ENCODE measurements around the gene MCC. TPM values are rescaled to one million over a fixed set of nuclear protein-coding genes. Genes with fewer than 3 reads are reported as not detected.
"Not testable (repeated sequence)": the region's sequence is repeated elsewhere in the genome, so short reads cannot be mapped to it uniquely, and the experiment has no call there.

MCC gene
- total RNA-seq, 3 donors from 2014 or later: 1.2 to 2.9 (median 2.5) TPM

DNA sequence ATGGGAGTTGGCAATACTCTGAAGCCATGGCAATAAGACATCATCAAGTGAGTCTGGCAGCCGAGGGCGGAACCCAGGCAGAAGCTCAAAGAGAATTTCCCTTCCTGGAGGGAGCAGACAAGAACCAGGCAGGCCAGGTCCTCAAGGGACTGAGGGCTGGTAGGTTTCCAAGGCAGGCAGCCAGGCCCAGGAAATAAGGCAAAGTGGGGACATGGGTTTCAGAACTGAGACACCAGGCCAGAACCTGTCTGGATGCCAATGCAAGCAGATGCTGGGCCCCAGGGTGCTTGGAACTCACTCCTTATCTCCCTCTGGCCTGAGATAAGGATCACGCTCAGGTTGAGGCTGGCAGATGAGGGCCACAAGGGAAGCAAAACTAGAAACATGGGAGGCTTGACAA is 62.3 kb downstream of the MCC start:
- no peaks in the 10 kb centered on the region for H3K9me3 Mint-ChIP-seq

GRCh38 chr5:113421693-113422092 is 66.6 kb downstream of the MCC start:
- Mint-ChIP-seq H3K9me3 (no peaks in the 10 kb centered on the region), H3K27me3 (ENCODE audit: low read depth) (peaks cover 11% of the 10 kb centered on the region), H3K4me3 (no peak overlapping the region), H3K4me1 (ENCODE audit: low read depth) (no peaks in the 10 kb centered on the region), H3K36me3 (ENCODE audit: insufficient read depth) (no peaks in the 10 kb centered on the region)
- ATAC-seq: no peak
- no peak for DNase-seq

More for the DNA sequence above, 62.3 kb downstream of the MCC start:
- DNase-seq: no peak
- ATAC-seq: no peak
- H3K4me3 Mint-ChIP-seq: no peak overlapping the region
- H3K36me3 Mint-ChIP-seq (ENCODE audit: insufficient read depth): no peaks in the 10 kb centered on the region
- H3K4me1 Mint-ChIP-seq (ENCODE audit: low read depth): no peaks in the 10 kb centered on the region
- H3K27me3 Mint-ChIP-seq (ENCODE audit: low read depth): peaks cover 6% of the 10 kb centered on the region

GRCh38 chr5:113405530-113405929 is 82.7 kb downstream of the MCC start:
- no peaks in the 10 kb centered on the region for H3K27me3 Mint-ChIP-seq (ENCODE audit: low read depth)
- no peaks in the 10 kb centered on the region for H3K36me3 Mint-ChIP-seq (ENCODE audit: insufficient read depth)
- no peak for DNase-seq
- no peak overlapping the region for H3K4me3 Mint-ChIP-seq
- no peaks in the 10 kb centered on the region for H3K9me3 Mint-ChIP-seq
- no peaks in the 10 kb centered on the region for H3K4me1 Mint-ChIP-seq (ENCODE audit: low read depth)
- ATAC-seq: no peak

DNA sequence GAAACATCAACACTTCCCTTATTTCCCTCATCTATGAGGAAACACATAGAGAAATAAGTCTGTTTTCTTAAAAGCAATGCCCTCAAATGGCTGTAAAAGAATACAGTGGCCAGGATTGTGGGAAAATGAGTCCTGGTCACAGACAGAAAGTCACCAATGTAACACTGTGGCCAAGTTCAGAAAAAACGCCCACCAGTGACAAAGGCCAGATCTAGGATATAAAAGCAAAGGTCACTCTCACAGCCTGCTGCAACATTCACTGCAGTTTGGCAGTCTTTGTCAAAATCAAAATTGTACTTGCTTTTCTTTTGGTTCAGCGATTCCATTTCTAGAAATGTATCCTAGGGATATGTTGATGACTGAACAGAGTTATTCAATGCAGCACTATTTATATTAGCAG is 84.0 kb downstream of the MCC start:
- Mint-ChIP-seq H3K27me3 (ENCODE audit: low read depth) (no peaks in the 10 kb centered on the region), H3K36me3 (ENCODE audit: insufficient read depth) (no peaks in the 10 kb centered on the region), H3K4me3 (no peak overlapping the region), H3K9me3 (no peaks in the 10 kb centered on the region), H3K4me1 (ENCODE audit: low read depth) (no peaks in the 10 kb centered on the region)
- ATAC-seq (no peak), DNase-seq (no peak)

DNA sequence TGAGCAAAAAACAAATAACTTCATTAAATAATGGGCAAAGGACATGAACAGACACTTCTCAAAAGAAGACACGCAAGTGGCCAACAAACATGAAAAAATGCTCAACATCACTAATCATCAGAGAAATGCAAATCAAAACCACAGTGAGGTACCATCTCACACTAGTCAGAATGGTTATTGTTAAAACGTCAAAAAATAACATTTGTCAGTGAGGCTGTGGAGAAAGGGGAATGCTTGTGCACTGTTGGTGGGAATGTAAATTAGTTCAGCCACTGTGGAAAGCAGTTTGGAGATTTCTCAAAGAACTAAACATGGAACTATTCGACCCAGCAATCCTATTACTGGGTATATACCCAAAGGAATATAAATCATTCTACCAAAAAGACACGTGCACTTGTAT is 90.3 kb downstream of the MCC start:
- H3K9me3 Mint-ChIP-seq; DNase-seq; H3K4me3 Mint-ChIP-seq; H3K27me3 Mint-ChIP-seq (ENCODE audit: low read depth); H3K36me3 Mint-ChIP-seq (ENCODE audit: insufficient read depth); ATAC-seq; H3K4me1 Mint-ChIP-seq (ENCODE audit: low read depth): not testable (repeated sequence)

GRCh38 chr5:113397046-113397445 is 91.2 kb downstream of the MCC start:
- Mint-ChIP-seq H3K9me3 (no peaks in the 10 kb centered on the region), H3K27me3 (ENCODE audit: low read depth) (peaks cover 6% of the 10 kb centered on the region), H3K4me1 (ENCODE audit: low read depth) (no peaks in the 10 kb centered on the region), H3K36me3 (ENCODE audit: insufficient read depth) (no peaks in the 10 kb centered on the region), H3K4me3 (no peak overlapping the region)
- no peak for DNase-seq
- no peak for ATAC-seq

- DNase-seq (no peak), ATAC-seq (no peak)
- Mint-ChIP-seq H3K4me3 (no peak overlapping the region), H3K9me3 (no peaks in the 10 kb centered on the region), H3K36me3 (ENCODE audit: insufficient read depth) (no peaks in the 10 kb centered on the region), H3K27me3 (ENCODE audit: low read depth) (peaks cover 8% of the 10 kb centered on the region), H3K4me1 (ENCODE audit: low read depth) (no peaks in the 10 kb centered on the region)
These were observed 93.6 kb downstream of the MCC start for GRCh38 chr5:113394658-113395057.

GRCh38 chr5:113390224-113390623 is 98.0 kb downstream of the MCC start:
- Mint-ChIP-seq H3K4me1 (ENCODE audit: low read depth) (no peaks in the 10 kb centered on the region), H3K36me3 (ENCODE audit: insufficient read depth) (no peaks in the 10 kb centered on the region), H3K27me3 (ENCODE audit: low read depth) (peaks cover 21% of the 10 kb centered on the region), H3K9me3 (no peaks in the 10 kb centered on the region), H3K4me3 (no peak overlapping the region)
- DNase-seq: no peak
- no peak for ATAC-seq

- Mint-ChIP-seq H3K36me3 (ENCODE audit: insufficient read depth) (no peaks in the 10 kb centered on the region), H3K4me3 (no peak overlapping the region), H3K27me3 (ENCODE audit: low read depth) (peaks cover 15% of the 10 kb centered on the region), H3K9me3 (no peaks in the 10 kb centered on the region), H3K4me1 (ENCODE audit: low read depth) (no peaks in the 10 kb centered on the region)
- no peak for DNase-seq
- ATAC-seq: no peak
These were observed 99.1 kb downstream of the MCC start for GRCh38 chr5:113389116-113389515.

GRCh38 chr5:113387844-113388243 is 100.4 kb downstream of the MCC start:
- H3K36me3 Mint-ChIP-seq (ENCODE audit: insufficient read depth): no peaks in the 10 kb centered on the region
- peaks cover 17% of the 10 kb centered on the region for H3K27me3 Mint-ChIP-seq (ENCODE audit: low read depth)
- ATAC-seq (no peak), DNase-seq (no peak)
- H3K4me3 Mint-ChIP-seq: no peak overlapping the region
- no peaks in the 10 kb centered on the region for H3K4me1 Mint-ChIP-seq (ENCODE audit: low read depth)
- no peaks in the 10 kb centered on the region for H3K9me3 Mint-ChIP-seq

DNA sequence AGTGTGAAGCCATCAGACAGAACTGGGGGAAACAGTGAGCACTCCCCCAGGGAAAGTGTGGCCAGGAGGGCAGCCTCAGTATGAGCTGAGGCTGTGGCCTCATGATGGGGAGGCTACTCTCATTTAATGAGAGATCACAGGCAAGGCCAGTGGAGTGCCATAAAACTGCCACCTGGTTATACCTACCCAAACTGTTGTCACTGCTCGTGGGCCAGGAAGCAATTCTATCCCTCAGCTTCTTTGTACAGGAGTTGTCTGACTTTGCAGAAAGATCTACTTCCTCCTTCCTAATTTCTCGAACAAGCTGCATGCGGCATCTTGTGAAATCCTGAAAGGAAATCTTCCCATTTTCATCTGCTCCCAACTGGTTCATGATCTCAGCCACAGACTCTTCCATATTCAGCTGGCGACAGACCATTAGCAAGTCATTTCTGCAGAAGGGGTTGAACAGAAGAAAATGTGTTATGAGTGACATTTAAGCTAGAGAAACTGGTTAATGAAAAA is 103.4 kb downstream of the MCC start:
- DNase-seq (no peak), ATAC-seq (no peak)
- Mint-ChIP-seq H3K4me3 (no peak overlapping the region), H3K9me3 (no peaks in the 10 kb centered on the region), H3K27me3 (ENCODE audit: low read depth) (peaks cover 31% of the 10 kb centered on the region), H3K4me1 (ENCODE audit: low read depth) (peaks cover 2% of the 10 kb centered on the region), H3K36me3 (ENCODE audit: insufficient read depth) (no peaks in the 10 kb centered on the region)

GRCh38 chr5:113382731-113383130 is 105.5 kb downstream of the MCC start:
- Mint-ChIP-seq H3K9me3 (no peaks in the 10 kb centered on the region), H3K27me3 (ENCODE audit: low read depth) (peaks cover 20% of the 10 kb centered on the region), H3K36me3 (ENCODE audit: insufficient read depth) (no peaks in the 10 kb centered on the region), H3K4me3 (no peak overlapping the region), H3K4me1 (ENCODE audit: low read depth) (peaks cover 16% of the 10 kb centered on the region)
- ATAC-seq (no peak), DNase-seq (no peak)

- H3K9me3 Mint-ChIP-seq: no peaks in the 10 kb centered on the region
- ATAC-seq (no peak), DNase-seq (no peak)
- H3K4me3 Mint-ChIP-seq: no peak overlapping the region
- no peaks in the 10 kb centered on the region for H3K36me3 Mint-ChIP-seq (ENCODE audit: insufficient read depth)
- peaks cover 20% of the 10 kb centered on the region for H3K27me3 Mint-ChIP-seq (ENCODE audit: low read depth)
- peaks cover 23% of the 10 kb centered on the region for H3K4me1 Mint-ChIP-seq (ENCODE audit: low read depth)
These were observed 106.5 kb downstream of the MCC start for GRCh38 chr5:113381791-113382190.

GRCh38 chr5:113380807-113381326 is 107.4 kb downstream of the MCC start:
- Mint-ChIP-seq H3K4me3 (no peak overlapping the region), H3K9me3 (no peaks in the 10 kb centered on the region)
- ATAC-seq: no peak

DNA sequence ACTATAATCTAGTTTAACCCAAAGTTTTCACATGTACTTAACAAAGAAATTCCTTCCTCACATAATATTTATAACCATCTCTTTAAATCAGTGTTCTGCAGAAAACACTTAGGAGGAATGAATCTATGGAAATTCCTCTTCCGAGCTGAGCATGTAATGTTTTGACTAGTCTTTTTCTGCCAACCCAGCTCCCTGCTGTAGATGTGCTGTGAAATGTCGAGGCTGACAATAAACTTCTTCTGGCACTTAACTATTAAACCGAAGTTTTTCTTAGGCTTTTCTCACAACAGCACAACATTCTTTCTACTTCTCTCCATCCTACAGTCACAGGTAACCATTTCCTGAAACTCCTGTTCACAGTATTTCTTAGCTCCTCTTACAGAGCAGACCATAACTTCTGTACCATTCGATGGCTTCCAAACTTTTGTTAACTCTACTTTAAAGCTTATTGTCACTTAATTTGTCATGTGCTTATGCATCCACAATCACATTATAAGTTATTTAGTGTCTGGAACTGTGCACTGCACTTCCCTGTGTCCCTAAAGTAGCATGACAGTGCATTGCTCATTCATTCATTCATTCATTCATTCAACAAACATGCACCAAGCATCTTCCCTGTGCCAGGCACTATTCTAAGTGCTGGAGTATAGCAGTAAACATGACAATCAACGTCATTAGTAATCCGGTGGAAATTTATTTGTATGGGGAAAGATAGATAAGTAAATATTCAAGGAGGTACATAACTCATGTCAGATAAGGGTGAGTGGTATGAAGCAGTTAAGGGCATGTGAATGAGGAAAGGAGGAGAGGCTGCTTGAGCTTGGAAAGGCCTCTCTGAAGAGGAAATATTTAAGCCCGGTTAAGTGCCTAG is 108.1 kb downstream of the MCC start:
- DNase-seq (no peak), ATAC-seq (no peak)
- Mint-ChIP-seq H3K4me3 (no peak overlapping the region), H3K27me3 (ENCODE audit: low read depth) (peaks cover 16% of the 10 kb centered on the region), H3K36me3 (ENCODE audit: insufficient read depth) (no peaks in the 10 kb centered on the region), H3K4me1 (ENCODE audit: low read depth) (peaks cover 28% of the 10 kb centered on the region), H3K9me3 (no peaks in the 10 kb centered on the region)

More at GRCh38 chr5:113380807-113381326, 107.4 kb downstream of the MCC start:
- peaks cover 20% of the 10 kb centered on the region for H3K27me3 Mint-ChIP-seq (ENCODE audit: low read depth)
- no peak for DNase-seq
- no peaks in the 10 kb centered on the region for H3K36me3 Mint-ChIP-seq (ENCODE audit: insufficient read depth)
- H3K4me1 Mint-ChIP-seq (ENCODE audit: low read depth): peaks cover 24% of the 10 kb centered on the region
